ENCODE data around the gene STK38L. TPM values are rescaled to one million over a fixed set of nuclear protein-coding genes. Genes with fewer than 3 reads are reported as not detected.

Gene STK38L
- total and polyA plus RNA-seq, 2 of the 4 experiments (the other 2 are of a cell fraction): 5.1 to 7.2 TPM

GRCh38 chr12:27319409-27319808 lies 75.3 kb downstream of the STK38L start:
- no peak overlapping the region for H2AK5ac ChIP-seq (ENCODE audit: low read depth, low read length)

More at GRCh38 chr12:27319409-27319808, 75.3 kb downstream of the STK38L start:
- Histone ChIP-seq H2BK120ac (ENCODE audit: low read depth, low read length) (no peak overlapping the region), H4K20me1 (ENCODE audit: insufficient read depth, low read length) (peaks cover 5% of the 10 kb centered on the region; the same call in 1 of the 2 replicates), H3K9me1 (ENCODE audit: insufficient read depth, low read length) (peaks cover 5% of the 10 kb centered on the region), H3K18ac (ENCODE audit: low read depth, low read length) (no peak overlapping the region), H3K4me1 (ENCODE audit: control insufficient read depth, insufficient read depth, low read length) (peaks cover 7% of the 10 kb centered on the region), H3K4me3 (ENCODE audit: insufficient read depth, low read depth, low read length) (no peak overlapping the region), H3K27me3 (ENCODE audit: control insufficient read depth, insufficient read depth, low read length) (no peaks in the 10 kb centered on the region), H3K27ac (ENCODE audit: insufficient read depth, low read length) (no peak overlapping the region), H2BK5ac (ENCODE audit: low read depth, low read length, poor library complexity, severe bottlenecking) (peak overlapping the region; percentile 61), H4K91ac (ENCODE audit: insufficient read depth, low read depth, low read length) (no peak overlapping the region), H2BK20ac (ENCODE audit: low read depth, low read length) (no peak overlapping the region), H3K36me3 (ENCODE audit: control insufficient read depth, insufficient read depth, low read length) (peaks cover 7% of the 10 kb centered on the region), H2BK15ac (ENCODE audit: low read depth, low read length) (no peak overlapping the region), H3K9ac (ENCODE audit: low read depth, low read length) (no peak overlapping the region), H3K4me2 (ENCODE audit: low read depth, low read length) (no peak overlapping the region), H3K14ac (replicated peaks; ENCODE audit: low read depth, low read length) (no peak overlapping the region), H3K23ac (ENCODE audit: low read depth, low read length) (no peak overlapping the region), H2AFZ (replicated peaks; ENCODE audit: low read length, poor library complexity) (no peak overlapping the region), H3K9me3 (ENCODE audit: control insufficient read depth, insufficient read depth, low read length) (no peaks in the 10 kb centered on the region), H4K5ac (ENCODE audit: low read depth, low read length) (no peak overlapping the region), H3K4ac (ENCODE audit: low read depth, low read length) (no peak overlapping the region), H3K79me1 (ENCODE audit: low read depth in 1 of 2, low read length in 2 of 2) (peaks cover 0 to 5% of the 10 kb centered on the region in 2 experiments; a peak in 1 of 4 replicates), H2AK9ac (replicated peaks; ENCODE audit: low read depth, low read length, poor library complexity) (no peak overlapping the region), H4K8ac (ENCODE audit: low read depth in 2 of 2, low read length in 2 of 2) (no peak overlapping the region), H3K56ac (ENCODE audit: extremely low read depth, insufficient read depth, low read length) (no peak overlapping the region)
- WGBS, 2 experiments (ENCODE audit: extremely low coverage in 2 of 2, insufficient read length in 1 of 2): no CpG with 5 or more reads among the region's 1 CpG
- ATAC-seq (ENCODE audit: low read depth): peak; percentile 80
- no TSS peak for BruUV-seq (replicated peaks)
- ChIA-PET CTCF (interaction anchor here (0.6 to 1.4 kb wide), 2 partner anchors 13 to 85 kb away, joined by 4 to 5 read pairs; no protein-coding TSS in a partner anchor), POLR2A (ENCODE audit: unreplicated experiment) (interaction anchor here (0.5 kb wide), 1 partner anchor 13 kb away, joined by 4 read pairs; no protein-coding TSS in a partner anchor)
- DNase-seq: peak; percentile 89
- peak; percentile 37; the same call in 1 of the 2 replicates for TF ChIP-seq CEBPB (IDR thresholded peaks at IDR 0.05; ENCODE audit: low read depth, low read length)
- peak; percentile 91 for TF ChIP-seq FOS (IDR thresholded peaks at IDR 0.05; ENCODE audit: low read depth, low read length)
- TF ChIP-seq RCOR1 (IDR thresholded peaks at IDR 0.05; ENCODE audit: insufficient replicate concordance, low read length): no peak
- dilution Hi-C loops (cut with HindIII; ENCODE audit: low sequenced_read_pairs, unreplicated experiment): no loop called here
- in situ Hi-C loops (cut with MboI; ENCODE audit: low sequenced_read_pairs): no loop called here
- intact Hi-C loops (cut with micrococcal nuclease): loop anchor here (2.0 to 5.0 kb wide), 2 partner anchors 63 to 383 kb away; no protein-coding TSS in a partner anchor

Measured in IMR-90 (cell line).